Activated CD4-positive, alpha-beta T cell treated with anti-CD3 and anti-CD28 coated beads, Interleukin-2, amount 50 U/mL, for 48 hours (primary cell): Measurements from ENCODE around the gene RARG.
"Not testable (repeated sequence)": the region's sequence is repeated elsewhere in the genome, so short reads cannot be mapped to it uniquely, and the experiment has no call there.

ENCODE experiments used
- DNase-seq, 2 experiments: peaks; one replicate each; pipeline ENCODE4 v3.0.0-alpha.2; 2020

Gene RARG

GRCh38 chr12:53208435-53208834 is 23.6 kb downstream of the RARG start:
- no peak for DNase-seq

GRCh38 chr12:53207042-53207441 is 25.0 kb downstream of the RARG start, which contains the start of gene ITGB7:
ITGB7 (minus strand) TSS chr12:53207251; CDS start chr12:53200443, 6,808 bp downstream.
- peak; percentile 59 to 70 for DNase-seq

- DNase-seq = peak; percentile 82 to 86
Observed at GRCh38 chr12:53205747-53206419, 26.1 kb downstream of the RARG start.

GRCh38 chr12:53204351-53204750 is 27.7 kb downstream of the RARG start:
- DNase-seq = no peak

- DNase-seq = not testable (repeated sequence)
Observed at GRCh38 chr12:53202316-53202715, 29.7 kb downstream of the RARG start.

- no peak for DNase-seq
Observed at GRCh38 chr12:53201639-53202038, 30.4 kb downstream of the RARG start.

GRCh38 chr12:53201177-53201541 is 30.9 kb downstream of the RARG start:
- DNase-seq = no peak

- peak; percentile 41 to 59 for DNase-seq
Observed at GRCh38 chr12:53200458-53201176, 31.4 kb downstream of the RARG start.

- no peak for DNase-seq
Observed at GRCh38 chr12:53200107-53200457, 31.9 kb downstream of the RARG start.

GRCh38 chr12:53199700-53200099 is 32.3 kb downstream of the RARG start:
- no peak for DNase-seq

GRCh38 chr12:53198486-53199110 is 33.4 kb downstream of the RARG start:
- DNase-seq = no peak

- no peak for DNase-seq
Observed at GRCh38 chr12:53197011-53197640, 34.9 kb downstream of the RARG start.

- DNase-seq = no peak
Observed at GRCh38 chr12:53196486-53196885, 35.5 kb downstream of the RARG start.

GRCh38 chr12:53195516-53196420 is 36.2 kb downstream of the RARG start:
- DNase-seq = no peak

- no peak for DNase-seq
Observed at GRCh38 chr12:53194973-53195372, 37.0 kb downstream of the RARG start.

- no peak for DNase-seq
Observed at GRCh38 chr12:53193985-53194716, 37.9 kb downstream of the RARG start.

- DNase-seq = no peak
Observed at GRCh38 chr12:53193040-53193439, 39.0 kb downstream of the RARG start.

- no peak for DNase-seq
Observed at GRCh38 chr12:53192531-53193021, 39.4 kb downstream of the RARG start.

- DNase-seq = no peak
Observed at GRCh38 chr12:53191885-53192530, 40.0 kb downstream of the RARG start.

GRCh38 chr12:53191096-53191884 is 40.7 kb downstream of the RARG start:
- DNase-seq = no peak
